Cardiac fibroblast (primary cell): ENCODE measurements around the gene SUGCT.
A peak's percentile ranks its signal among the peaks of the same experiment; 100 is the strongest.

Source experiments
- DNase-seq, 2 donors: peaks; one replicate each; pipeline versions ENCODE4 v3.0.0 to v3.0.0-alpha.2; 2010; ENCODE audit warnings: low read depth in 2 of 2
- H3K4me3 ChIP-seq, 2 donors: replicated peaks in 1 of 2; 1 replicate in 1 of 2; 2 replicates in 1 of 2; pipeline ENCODE4 v1.5.1; 2011; ENCODE audit warnings: low read depth in 2 of 2, low read length in 2 of 2, mild to moderate bottlenecking in 2 of 2, moderate library complexity in 1 of 2
- TF ChIP-seq, protein P1 (sequence below): IDR thresholded peaks from one replicate; pipeline ENCODE4 v1.5.1; 2011; ENCODE audit warnings: low read depth, mild to moderate bottlenecking, low read length, inconsistent platforms

The SUGCT gene

DNA sequence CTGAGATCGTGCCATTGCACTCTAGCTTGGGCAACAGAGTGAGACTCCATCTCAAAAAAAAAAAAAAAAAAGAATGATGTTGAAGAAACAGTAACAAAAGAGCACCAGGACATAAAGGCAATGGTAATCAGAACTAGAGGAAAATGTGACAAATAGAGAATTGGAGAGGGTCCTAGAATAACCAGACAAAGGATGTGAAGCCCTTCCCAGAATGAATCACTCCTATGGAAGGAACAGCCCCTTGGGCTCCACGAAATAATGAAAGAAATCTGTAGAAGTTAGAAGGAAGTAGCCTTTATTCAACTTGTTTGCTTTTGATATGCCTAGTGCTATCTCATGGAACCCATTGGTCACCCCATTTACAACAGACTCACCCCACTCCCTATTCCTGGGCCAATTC lies 169.2 kb downstream of the SUGCT start:
- TF ChIP-seq, protein P1, sequence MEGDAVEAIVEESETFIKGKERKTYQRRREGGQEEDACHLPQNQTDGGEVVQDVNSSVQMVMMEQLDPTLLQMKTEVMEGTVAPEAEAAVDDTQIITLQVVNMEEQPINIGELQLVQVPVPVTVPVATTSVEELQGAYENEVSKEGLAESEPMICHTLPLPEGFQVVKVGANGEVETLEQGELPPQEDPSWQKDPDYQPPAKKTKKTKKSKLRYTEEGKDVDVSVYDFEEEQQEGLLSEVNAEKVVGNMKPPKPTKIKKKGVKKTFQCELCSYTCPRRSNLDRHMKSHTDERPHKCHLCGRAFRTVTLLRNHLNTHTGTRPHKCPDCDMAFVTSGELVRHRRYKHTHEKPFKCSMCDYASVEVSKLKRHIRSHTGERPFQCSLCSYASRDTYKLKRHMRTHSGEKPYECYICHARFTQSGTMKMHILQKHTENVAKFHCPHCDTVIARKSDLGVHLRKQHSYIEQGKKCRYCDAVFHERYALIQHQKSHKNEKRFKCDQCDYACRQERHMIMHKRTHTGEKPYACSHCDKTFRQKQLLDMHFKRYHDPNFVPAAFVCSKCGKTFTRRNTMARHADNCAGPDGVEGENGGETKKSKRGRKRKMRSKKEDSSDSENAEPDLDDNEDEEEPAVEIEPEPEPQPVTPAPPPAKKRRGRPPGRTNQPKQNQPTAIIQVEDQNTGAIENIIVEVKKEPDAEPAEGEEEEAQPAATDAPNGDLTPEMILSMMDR: no peak
- no peak overlapping the region for H3K4me3 ChIP-seq
- peak in 1 of 2 donors; percentile 80 for DNase-seq

DNA sequence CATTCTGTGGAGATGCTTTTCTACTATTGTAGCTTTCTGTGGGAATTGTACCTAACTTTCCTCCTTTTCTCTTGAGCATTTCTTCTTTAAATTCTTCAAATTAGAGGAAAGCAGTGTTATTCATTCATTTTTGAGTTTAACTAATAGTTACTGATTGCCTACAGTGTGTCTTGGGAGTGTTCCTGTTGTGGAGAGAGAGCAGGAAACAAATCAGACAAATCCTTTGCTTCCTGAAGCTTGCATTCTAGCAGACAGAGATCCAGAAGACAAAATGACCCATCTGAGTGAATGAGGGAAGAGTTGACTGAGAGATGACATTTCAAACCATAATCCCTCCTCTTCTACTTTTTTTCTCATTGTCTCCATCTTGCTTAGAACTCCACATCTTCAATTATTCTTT lies 170.4 kb downstream of the SUGCT start:
- DNase-seq: no peak
- TF ChIP-seq, protein P1: no peak
- no peak overlapping the region for H3K4me3 ChIP-seq

DNA sequence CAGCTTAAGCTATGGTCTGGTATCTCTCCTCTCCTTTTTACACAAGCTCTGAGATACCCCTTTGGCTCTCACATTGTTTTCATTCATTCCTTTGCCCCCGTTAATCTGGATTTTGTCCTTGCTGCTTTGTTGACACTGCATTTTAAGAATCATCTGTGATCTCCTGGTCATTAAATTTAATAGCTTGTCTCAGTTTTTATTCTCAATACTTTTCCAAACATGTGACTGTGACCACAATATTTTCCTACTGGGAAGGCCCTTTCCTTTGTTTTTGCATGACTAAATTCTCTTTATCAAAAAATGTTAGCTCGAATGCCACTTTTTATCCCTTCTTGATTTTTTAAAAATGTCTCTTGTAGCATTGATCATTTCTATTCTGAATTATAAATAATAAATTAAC lies 171.2 kb downstream of the SUGCT start:
- TF ChIP-seq, protein P1: no peak
- DNase-seq: no peak
- H3K4me3 ChIP-seq: no peak overlapping the region

DNA sequence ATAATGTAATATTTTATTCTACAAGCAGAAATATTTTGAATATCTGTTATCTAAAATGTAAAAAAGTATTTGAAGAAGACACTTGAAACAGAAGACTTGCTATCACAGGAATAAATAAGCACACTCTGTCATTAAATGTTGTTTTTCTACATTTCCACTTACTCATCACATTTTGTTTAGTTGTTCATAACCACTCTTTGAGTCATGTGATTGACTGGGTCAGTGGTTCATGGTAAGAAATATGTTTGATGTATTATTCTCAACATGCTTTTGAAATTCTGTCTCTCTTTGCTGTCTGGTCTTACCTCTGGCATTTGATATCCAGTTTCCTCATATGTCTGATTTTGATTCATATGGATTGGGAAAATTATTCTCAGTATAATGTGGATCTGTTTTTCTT lies 171.8 kb downstream of the SUGCT start:
- TF ChIP-seq, protein P1: no peak
- H3K4me3 ChIP-seq: no peak overlapping the region
- peak in 1 of 2 donors; percentile 86 for DNase-seq

DNA sequence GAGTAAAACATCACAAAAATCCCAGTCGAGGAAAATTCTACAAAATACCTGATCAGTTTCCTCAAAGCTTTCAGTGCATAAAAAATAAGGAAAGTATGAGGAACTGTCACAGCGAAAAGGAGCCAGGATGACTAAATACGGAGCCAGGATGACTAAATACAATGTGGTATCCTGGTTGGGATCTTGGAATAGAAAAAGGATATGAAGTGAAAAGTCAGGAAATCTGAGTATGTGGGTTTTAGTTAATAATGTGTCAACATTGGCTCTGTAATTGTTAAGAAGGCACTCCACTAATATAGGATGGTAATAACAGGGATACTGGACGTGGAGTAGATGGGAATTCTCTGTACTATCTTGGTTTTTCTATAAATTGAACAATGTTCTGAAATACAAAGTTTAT lies 175.5 kb downstream of the SUGCT start:
- no peak for DNase-seq
- TF ChIP-seq, protein P1: no peak
- H3K4me3 ChIP-seq: no peak overlapping the region

DNA sequence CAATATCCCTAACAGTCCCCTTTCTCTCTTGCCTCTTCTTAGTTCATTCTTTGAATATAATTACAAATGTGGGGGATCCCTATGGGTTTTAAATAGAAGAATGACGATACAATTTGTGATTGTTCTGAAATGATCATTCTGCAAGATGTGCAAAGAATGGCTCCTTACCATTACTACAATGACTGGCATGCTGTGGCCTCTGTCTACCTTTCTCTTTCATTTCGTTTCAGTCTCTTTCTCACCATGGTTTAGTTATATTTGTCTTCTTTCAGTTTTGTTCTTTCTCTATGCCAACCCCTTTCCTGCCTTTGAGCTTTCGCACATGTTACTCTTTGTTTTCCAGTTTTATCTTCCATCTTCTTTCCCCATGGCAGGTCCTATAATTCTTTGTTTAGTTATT lies 176.5 kb downstream of the SUGCT start:
- H3K4me3 ChIP-seq: no peak overlapping the region
- TF ChIP-seq, protein P1: no peak
- no peak for DNase-seq

DNA sequence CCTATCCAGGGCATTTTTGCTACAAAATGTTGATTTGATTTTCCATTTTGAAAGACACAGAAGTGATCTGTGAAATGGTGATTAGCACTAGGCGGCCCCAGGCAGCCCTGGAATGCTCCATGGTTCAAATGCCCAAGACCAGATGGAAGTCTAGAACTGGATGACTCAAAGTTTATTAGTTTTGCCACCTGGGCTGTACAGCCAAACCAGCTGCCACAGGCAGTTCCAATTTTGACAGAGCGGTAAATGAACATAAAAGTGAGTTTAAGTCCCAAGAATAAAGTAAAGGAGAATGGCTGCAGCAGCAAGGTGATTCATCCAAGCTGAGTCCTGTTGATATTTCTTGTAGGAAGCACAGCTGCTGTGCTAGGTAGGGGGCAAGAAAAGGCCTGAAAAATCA lies 180.5 kb downstream of the SUGCT start:
- TF ChIP-seq, protein P1: no peak
- H3K4me3 ChIP-seq: no peak overlapping the region
- DNase-seq: no peak
